Eye (tissue), 1 donor: ENCODE measurements around the gene LEPR.
"Not testable (repeated sequence)": the region's sequence is repeated elsewhere in the genome, so short reads cannot be mapped to it uniquely, and the experiment has no call there.

Experiments
- DNase-seq: peaks from one replicate; pipeline ENCODE4 v3.0.0-alpha.2; 2015

Gene LEPR, protein sequence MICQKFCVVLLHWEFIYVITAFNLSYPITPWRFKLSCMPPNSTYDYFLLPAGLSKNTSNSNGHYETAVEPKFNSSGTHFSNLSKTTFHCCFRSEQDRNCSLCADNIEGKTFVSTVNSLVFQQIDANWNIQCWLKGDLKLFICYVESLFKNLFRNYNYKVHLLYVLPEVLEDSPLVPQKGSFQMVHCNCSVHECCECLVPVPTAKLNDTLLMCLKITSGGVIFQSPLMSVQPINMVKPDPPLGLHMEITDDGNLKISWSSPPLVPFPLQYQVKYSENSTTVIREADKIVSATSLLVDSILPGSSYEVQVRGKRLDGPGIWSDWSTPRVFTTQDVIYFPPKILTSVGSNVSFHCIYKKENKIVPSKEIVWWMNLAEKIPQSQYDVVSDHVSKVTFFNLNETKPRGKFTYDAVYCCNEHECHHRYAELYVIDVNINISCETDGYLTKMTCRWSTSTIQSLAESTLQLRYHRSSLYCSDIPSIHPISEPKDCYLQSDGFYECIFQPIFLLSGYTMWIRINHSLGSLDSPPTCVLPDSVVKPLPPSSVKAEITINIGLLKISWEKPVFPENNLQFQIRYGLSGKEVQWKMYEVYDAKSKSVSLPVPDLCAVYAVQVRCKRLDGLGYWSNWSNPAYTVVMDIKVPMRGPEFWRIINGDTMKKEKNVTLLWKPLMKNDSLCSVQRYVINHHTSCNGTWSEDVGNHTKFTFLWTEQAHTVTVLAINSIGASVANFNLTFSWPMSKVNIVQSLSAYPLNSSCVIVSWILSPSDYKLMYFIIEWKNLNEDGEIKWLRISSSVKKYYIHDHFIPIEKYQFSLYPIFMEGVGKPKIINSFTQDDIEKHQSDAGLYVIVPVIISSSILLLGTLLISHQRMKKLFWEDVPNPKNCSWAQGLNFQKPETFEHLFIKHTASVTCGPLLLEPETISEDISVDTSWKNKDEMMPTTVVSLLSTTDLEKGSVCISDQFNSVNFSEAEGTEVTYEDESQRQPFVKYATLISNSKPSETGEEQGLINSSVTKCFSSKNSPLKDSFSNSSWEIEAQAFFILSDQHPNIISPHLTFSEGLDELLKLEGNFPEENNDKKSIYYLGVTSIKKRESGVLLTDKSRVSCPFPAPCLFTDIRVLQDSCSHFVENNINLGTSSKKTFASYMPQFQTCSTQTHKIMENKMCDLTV

DNA sequence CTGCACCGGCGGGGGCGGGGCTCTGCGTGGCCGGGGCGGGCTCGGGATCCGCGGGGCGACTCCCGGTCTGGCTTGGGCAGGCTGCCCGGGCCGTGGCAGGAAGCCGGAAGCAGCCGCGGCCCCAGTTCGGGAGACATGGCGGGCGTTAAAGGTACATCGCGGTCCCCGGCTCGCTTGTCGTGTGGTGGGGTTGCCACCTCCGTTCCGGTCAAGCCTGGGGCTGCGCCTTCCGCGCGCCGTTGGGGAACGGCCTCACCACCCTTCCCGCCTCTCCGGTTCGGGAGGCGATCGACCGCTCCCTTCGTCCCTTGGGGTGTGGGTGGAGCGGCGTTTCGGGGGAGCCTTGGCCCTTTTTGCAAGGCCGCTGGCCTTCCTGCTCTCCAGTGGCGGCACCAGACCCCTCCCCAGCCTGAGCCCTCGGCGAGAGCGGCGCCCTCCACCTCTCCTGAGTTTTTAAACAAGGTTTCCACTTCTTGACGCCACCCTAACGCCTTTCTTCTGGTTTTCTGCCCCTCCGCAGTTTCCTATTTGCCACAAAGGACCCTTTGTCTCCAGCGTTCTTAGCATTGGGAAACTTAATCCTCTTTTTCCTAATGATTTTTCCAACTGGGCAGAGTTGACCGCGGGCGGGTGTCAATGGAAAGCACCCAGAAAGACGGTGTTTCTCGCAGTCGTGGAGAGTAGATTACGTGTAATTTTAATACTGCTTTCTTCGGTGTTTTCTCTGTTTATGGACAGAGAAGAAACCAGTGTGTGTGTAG, at the start of gene LEPR, which contains the start of gene LEPROT:
Gene LEPR (plus strand): TSS at position 79 of the 761 bp plus-strand sequence. CDS start 144,898 bp downstream, outside the sequence.
Gene LEPROT (plus strand): TSS at position 79 of the 761 bp plus-strand sequence. CDS start 57 bp downstream, at position 136.
- DNase-seq = no peak

DNA sequence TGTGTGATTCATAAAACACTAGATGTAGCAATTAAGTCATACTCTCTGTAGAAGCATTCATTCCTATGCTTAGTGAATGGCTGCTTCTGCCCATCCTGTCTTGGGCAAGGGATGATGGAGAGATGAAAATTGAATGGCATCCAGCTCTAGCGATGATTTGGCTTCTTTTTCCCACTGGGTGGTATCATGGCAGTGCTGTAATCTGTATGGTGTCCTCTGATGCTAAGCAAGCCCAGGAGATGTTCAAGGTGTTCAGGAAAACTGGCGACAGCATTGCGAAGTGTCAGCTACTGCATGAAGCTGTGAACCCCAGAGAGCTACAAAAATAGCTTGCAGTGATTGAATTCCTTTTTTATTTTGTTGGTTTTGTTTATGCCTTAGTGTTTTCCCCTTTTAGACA, 48.9 kb upstream of the LEPR start:
- DNase-seq = no peak

DNA sequence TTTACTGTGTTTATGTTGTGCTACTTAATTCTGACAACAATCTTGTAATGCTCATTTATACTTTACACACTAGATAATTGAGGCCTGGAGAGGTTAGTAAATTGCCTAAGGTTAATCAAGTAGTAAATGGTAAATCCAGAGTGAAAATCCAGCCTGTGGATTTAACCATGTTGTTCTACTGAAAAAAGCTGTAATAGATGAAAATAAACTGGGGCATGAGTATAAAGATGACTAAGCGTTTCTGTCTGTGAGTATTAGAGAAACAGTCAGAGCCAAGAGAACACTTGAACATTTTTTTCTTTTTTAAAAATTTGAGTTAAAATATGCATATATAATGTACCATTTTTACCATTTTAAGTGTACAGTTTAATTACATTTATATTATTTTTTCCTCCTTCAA, 47.9 kb upstream of the LEPR start:
- no peak for DNase-seq

DNA sequence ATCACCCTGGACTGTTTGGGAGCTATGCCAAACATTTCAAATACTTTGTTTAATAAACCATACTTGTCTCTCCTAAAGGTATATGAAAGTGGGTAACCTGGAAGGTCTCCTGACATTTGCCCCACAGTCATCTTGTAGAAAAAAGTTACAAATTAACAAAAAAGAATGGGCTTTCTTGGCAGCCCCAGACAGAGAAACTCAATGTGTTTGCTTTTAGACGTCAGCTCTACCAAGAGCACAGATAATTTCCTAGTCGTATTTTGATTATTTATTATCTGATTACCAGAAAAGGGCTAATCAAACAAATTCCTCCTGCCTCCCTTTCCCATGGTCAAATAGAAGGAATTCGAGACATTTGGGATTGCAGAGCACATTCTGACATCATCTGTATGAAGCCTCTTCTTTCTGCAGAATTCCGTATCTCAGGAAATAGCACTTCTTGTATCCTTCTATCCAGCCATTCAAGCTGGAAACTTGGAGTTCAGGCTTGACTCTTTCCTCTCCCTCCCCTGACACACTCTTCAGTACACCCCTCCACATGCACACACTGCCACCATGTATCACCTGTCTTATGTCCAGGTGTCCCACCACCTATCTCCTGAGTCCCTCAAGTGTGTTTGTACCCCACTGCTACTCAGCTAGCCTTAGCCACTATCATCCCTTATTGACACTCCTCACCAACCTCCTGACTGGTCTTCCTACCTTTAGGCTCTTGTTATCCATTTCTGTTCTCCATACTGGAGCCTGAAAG, 42.8 kb upstream of the LEPR start:
- DNase-seq = no peak

DNA sequence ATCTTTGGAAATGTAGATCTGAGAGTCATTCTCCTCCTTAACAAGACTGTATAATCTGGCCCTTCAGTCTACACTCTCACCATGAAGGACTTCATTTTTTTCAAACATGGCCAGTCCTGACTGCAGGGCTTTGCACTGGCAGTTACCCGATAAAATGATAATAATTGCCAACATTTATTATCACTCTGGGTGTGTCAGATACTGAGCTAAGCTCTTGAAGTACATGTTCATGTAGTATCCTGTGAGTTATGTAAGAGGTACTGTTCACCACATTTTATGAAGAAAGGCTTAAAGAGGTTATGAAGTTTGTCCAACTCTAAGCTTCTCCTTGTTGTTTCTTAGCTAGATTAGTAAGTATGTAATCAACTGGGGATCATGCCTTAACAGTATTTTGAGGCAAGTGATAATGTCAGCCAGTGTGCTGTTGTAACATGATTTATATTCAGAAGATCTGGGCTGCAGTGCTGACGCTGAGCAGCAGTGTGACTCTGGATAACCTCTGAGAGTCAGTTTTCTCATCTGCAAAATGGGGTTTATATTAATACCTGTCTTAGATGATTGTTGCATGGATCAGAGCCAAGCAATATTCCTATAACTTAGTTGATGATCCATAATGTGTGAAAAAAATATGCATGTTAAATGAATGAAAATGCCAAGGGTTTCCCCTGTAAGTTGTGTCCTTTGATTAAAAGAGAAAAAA, 42.1 kb upstream of the LEPR start:
- DNase-seq = no peak

DNA sequence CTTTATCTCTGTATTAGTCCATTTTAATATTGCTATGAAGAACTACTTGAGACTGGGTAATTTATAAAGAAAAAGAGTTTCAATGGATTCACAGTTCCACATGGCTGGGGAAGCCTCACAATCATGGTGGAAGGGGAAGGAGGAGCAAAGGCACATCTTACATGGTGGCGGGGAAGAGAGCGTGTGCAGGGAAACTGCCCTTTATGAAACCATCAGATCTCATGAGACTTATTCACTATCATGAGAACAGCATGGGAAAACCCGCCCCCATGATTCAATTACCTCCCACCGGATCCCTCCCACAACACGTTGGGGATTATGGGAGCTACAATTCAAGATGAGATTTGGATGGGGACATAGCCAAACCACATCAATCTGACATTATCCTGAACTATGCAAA, 36.0 kb upstream of the LEPR start:
- DNase-seq = not testable (repeated sequence)

DNA sequence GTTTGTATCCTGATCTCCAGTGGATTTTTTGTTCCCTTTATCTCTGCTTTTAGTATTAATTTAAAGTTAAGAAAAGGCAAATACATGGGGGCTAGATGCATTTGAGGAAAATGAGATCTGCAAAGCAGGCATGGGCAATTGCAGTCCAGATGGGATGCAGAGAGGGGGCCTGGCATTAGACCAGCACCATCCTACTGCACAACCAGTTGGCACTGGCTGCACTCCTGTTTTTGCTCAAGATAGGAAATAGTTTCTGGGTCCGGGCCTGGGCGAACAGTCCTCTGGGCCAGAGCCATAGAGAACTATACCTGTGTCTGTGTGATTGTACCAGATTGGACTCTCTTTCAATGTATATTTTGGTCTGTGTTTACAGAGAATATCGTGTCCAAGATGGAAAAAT, 34.0 kb upstream of the LEPR start:
- no peak for DNase-seq

DNA sequence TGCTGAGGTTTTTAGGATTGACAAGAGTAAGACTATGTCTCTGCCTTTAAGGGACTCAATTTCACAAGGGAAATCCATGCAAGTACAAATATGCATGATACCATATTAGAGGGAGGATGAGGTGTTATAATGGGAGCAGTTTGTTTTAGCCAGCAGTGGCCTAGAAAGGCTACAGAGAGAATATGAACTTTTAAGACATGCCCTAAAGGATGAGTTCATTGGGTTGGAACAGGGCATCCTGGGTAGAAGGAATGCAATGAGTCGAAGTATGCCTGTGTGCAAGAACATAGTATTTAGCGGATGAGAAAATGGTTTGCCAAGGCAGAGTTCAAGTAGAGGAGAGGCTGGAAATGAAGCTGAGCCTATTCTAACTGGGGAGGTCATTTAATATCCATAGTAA, 32.6 kb upstream of the LEPR start:
- no peak for DNase-seq

DNA sequence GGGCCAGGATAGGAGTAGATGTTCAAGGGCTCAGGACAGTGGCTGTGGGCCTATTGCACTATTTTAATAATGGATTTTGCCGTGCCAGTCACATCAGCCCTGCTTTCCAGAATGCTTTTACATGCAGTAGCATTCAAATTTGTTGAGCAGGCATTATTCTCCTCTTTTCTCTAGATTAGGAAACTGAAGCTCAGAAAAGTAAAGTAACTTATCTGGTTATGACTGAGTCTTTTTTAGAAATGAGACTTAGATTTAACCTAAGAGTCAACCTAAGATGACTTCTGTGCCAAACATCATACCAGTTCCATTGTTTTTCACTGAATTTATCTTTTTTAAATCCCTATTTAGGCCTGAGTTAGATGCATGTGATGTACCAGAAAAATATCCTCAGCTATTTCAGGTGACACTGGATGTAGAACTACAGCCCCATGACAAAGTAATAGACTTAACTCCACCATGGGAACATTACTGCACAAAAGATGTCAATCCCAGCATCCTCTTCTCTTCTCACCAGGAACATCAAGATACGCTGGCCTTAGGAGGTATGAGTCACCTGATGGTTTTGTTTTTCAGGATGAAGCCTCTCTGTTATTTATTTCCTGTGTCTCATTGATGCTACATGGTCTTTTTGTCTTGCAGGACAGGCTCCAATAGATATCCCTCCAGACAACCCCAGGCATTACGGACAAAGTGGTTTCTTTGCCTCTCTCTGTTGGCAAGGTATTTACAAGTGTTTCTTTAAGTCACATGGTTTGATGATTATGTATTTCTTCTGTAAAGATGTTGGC, 31.4 kb upstream of the LEPR start:
- no peak for DNase-seq

DNA sequence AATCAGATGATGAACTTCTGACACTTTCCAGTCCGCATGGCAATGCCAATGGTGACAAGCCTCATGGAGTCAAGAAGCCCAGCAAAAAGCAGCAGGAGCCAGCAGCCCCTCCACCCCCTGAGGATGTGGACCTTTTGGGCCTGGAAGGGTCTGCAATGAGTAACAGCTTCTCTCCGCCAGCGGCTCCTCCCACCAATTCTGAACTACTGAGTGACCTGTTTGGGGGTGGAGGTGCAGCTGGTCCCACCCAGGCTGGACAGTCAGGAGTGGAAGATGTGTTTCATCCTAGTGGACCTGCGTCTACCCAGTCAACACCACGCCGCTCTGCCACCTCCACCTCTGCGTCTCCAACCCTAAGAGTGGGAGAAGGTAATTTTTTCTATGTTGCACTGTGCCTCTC, 28.0 kb upstream of the LEPR start:
- no peak for DNase-seq

DNA sequence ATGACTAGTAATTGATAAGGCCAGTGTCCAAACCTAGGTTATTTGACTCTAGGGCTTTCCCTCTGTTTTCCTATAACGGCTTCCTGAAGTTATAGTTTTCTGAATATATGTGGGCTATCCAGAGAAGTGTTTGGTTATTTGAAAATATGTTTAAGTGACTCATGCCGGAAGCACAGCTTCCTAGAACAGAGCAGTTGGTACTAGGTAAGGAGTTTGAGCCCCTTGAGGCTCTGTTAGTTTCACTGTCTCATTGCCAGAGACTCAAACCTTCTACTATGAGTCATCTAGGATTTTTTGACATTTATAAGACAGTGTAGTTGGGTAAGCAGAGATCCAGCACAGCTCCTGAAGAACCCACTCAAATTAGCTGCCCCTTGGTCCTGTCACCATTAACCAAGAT, 27.1 kb upstream of the LEPR start:
- no peak for DNase-seq

DNA sequence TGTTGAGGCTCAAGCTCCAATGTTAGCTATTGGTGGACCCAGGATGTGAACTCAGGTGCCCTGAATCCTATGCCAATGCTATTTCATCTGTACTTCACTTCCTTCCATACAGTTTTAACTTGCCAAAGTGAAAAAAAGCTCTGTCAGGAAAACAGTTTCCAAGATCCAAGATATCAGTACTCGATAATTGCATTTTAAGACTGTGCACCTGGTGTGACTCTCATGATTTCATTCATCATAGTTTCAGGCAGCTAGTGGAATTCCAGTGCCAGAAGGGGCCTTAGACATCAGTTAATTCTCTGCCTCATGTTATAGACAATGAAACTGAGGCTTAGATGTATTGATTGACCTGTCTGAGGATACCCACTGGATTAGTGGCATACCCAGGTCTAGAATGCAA, 26.5 kb upstream of the LEPR start:
- no peak for DNase-seq

DNA sequence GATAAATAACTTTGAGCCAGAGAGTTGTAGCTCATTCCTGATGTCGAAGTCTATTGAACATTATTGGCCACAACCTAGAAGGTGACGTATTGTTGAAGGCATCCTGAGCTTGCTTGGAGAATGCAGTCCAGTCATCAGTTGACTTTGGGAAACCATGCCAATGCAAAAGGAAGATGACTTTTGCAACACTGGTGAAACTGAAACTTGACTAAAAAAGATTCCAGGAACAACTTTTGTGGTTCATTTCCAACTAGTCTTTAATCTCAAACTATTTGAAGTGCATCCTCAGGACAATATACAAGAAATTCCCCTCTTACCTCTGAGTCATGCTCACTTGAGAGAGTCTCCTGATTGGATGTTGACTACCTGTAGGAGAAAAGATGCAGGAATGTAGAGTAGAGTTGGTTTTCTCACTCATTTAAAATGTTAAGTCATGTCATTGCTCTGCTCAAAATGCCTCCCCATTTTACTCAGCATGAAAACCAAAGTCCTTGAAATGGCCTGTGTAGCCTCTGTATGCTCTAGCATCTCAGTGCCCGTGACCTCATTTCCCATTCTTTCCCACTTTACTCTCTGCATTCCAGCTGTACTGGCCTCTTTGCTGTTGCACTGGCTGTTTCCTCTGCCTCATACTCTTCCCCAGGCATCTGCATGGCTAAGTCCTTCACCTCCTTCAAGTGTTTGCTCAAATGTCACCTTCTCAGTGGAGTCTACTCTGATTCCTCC, 24.4 kb upstream of the LEPR start:
- no peak for DNase-seq

DNA sequence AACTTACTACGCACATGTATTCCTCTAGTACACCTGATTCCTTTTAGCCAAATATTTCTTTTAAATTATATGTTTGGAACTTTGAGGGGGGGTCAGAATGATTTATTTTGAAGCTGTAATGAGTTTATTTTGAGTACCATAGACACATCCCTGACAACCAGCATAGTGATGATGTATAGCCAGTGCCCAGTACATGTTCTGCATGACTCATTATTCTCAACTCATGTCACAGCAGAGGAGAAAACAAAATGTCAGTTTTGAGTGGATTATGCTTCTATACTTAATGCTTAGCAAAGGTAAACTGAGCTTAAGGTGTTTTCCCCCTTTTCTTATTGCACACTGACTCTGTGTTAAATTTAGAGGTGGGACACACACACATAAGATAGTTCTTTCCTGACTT, 22.4 kb upstream of the LEPR start:
- no peak for DNase-seq

DNA sequence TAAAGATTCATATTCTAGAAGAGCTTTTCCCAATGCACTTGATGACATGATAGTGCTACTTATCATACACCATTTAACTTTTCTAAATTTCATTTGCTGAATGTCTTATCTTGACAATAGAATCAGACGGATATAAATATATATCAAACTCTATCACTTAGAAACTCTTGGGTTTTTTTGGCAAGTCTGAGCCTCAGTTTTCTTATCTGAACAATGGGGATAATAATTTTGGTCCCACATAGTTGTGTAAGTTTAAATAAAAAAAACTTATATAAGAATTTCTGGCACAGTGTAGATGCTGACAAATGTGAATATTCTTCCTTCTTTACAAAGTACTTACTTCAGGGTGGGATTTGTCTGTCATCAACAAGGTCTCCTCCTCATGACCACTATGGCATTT, 21.5 kb upstream of the LEPR start:
- DNase-seq = no peak

DNA sequence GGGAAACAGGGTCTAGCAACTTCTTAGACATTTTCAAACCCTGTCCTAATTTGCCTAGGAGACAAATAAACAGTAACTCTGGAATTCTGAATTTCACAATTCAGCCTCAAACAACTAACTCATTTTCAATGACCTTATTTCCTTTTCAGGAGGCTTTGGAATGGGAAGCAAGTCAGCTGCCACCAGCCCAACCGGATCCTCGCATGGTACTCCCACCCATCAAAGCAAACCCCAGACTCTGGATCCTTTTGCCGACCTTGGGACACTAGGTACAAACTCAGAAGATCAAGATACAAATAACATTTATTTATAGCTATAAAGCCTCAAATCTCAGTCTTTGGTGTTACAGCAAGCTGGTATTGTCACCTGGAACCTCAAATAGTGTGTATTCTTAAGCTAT, 18.9 kb upstream of the LEPR start:
- DNase-seq = no peak

DNA sequence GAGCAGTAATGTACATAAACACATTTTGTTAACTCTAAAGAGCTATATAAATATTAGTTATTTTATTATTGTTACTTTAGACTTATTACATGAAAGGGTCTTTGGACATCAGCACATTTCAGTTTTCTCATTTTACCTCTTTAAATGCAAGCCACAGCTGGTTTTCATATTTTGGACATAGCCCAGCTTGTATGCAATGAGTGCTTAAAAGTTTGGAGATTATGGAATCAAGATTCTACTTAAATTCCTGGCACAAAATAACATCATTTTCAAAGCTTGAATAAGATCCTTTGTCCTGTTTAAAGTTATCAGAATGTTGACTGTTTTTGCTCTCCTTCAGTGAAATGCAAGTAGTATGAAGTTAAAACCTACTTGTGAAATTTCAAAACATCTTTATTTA, 15.5 kb upstream of the LEPR start:
- no peak for DNase-seq

DNA sequence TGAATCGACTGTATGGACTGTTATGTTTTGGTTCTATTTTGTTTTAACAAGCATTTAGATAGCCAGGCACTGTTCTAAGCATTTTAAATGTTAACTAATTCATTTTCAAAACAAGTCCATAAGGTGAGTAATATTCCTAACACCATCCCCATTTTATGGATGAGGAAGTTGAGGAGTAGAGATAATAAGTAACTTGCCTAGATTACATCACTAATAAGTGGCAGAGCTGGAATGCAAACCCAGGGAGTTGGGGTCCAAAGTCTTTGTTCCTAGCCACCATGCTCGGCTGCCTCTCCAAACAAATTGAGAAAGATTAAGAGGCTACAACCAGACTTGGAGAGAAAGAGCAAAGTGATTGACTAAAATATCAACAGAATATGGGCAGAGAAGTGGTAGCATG, 12.6 kb upstream of the LEPR start:
- no peak for DNase-seq

DNA sequence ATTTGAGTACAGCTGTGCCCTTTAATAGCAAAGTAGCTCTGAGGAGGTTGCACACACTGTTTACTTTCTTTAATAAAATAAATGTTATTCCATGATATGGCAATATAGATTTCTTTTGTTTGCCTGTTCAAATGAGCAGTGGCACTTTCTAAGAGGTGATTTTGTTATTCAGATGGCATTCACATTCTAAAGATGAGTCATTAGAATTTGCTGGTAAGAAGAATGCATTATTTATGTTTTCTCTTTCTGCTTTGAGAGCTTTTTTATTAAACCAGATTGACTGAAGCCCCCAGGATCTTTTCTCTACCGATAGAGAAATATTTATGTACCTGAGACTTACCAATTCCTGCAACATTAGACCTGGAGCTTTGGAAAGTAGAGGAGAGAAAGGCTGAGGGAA, 11.2 kb upstream of the LEPR start:
- DNase-seq = no peak
